Caco-2 (cell line): ENCODE data around the gene PPP1R14D. TPM values are rescaled to one million over a fixed set of nuclear protein-coding genes. Genes with fewer than 3 reads are reported as not detected.

Source experiments
- BruUV-seq: library from RNA; stranded (reverse); fragments of 400-500 nt; replicated peaks from 2 replicates; lab custom pipeline; 2021; lab: Mats Ljungman, UMichigan
- CTCF ChIA-PET: fragments of 300-600 bp; sonication (Branson Sonifier 250); formaldehyde crosslinking; loops from one replicate; lab custom pipeline; 2022; ENCODE audit warnings: antibody characterized with exemption; lab: Charles Lee
- POLR2A ChIA-PET: fragments of 300-600 bp; sonication (Branson Sonifier 250); formaldehyde crosslinking; loops from one replicate; lab custom pipeline; 2022; ENCODE audit warnings: antibody characterized with exemption; lab: Charles Lee
- DNase-seq, 2 experiments: peaks; one replicate each; pipeline versions ENCODE4 v3.0.0 to v3.0.0-alpha.2; 2020 to 2022
- H3K27me3 ChIP-seq: replicated peaks from 2 replicates; pipeline ENCODE4 v1.6.0; 2011; ENCODE audit warnings: low read length; ENCODE audit not compliant: control insufficient read depth, insufficient read depth
- H3K36me3 ChIP-seq: 2 replicates; pipeline ENCODE4 v1.5.1; 2011; ENCODE audit warnings: low read length; ENCODE audit not compliant: control insufficient read depth, insufficient read depth
- H3K4me1 ChIP-seq: fragments of 250-450 bp; sonication (Bioruptor Pico); 2 replicates; pipeline ENCODE4 v1.5.1; 2020; ENCODE audit warnings: mild to moderate bottlenecking
- H3K4me3 ChIP-seq: 2 replicates; pipeline ENCODE4 v1.5.1; 2011; ENCODE audit warnings: low read depth, mild to moderate bottlenecking, control low read depth, low read length
- H3K9me3 ChIP-seq: fragments of 250-450 bp; sonication (Bioruptor Pico); 2 replicates; pipeline ENCODE4 v1.5.1; 2020; ENCODE audit warnings: mild to moderate bottlenecking, moderate library complexity
- H3K27ac Mint-ChIP-seq: one replicate; pipeline ENCODE4 v1.8.0; 2022; ENCODE audit warnings: mixed read lengths; ENCODE audit not compliant: unreplicated experiment
- H3K27me3 Mint-ChIP-seq: one replicate; pipeline ENCODE4 v1.8.0; 2022; ENCODE audit warnings: mixed read lengths; ENCODE audit not compliant: insufficient read depth, unreplicated experiment
- H3K36me3 Mint-ChIP-seq: one replicate; pipeline ENCODE4 v1.8.0; 2022; ENCODE audit warnings: mild to moderate bottlenecking, mixed read lengths; ENCODE audit not compliant: insufficient read depth, unreplicated experiment
- H3K4me1 Mint-ChIP-seq: one replicate; pipeline ENCODE4 v1.8.0; 2022; ENCODE audit warnings: low read depth, mixed read lengths; ENCODE audit not compliant: unreplicated experiment
- H3K4me3 Mint-ChIP-seq: one replicate; pipeline ENCODE4 v1.8.0; 2022; ENCODE audit warnings: mild to moderate bottlenecking, moderate library complexity, mixed read lengths; ENCODE audit not compliant: unreplicated experiment
- H3K9me3 Mint-ChIP-seq: one replicate; pipeline ENCODE4 v1.8.0; 2022; ENCODE audit warnings: mixed read lengths; ENCODE audit not compliant: unreplicated experiment
- CTCF ChIP-seq, 2 experiments: fragments of 200-600 bp in 1 of 2; IDR thresholded peaks; 1 replicate in 1 of 2; 2 replicates in 1 of 2; pipeline versions ENCODE4 v1.5.1 to v1.8.0; 2011 to 2022; ENCODE audit warnings: antibody characterized with exemption in 1 of 2, control low read depth in 1 of 2, inconsistent platforms in 1 of 2, low read depth in 1 of 2, low read length in 1 of 2, mild to moderate bottlenecking in 1 of 2, moderate library complexity in 1 of 2; ENCODE audit not compliant: insufficient read depth in 1 of 2, severe bottlenecking in 1 of 2, unreplicated experiment in 1 of 2
- intact Hi-C: fragments of 100-400 bp; cut with micrococcal nuclease; formaldehyde crosslinking; loops from one replicate; pipeline ENCODE4 v1.10.0; 2022; ENCODE audit not compliant: unreplicated experiment
- total RNA-seq: library from RNA; stranded (reverse); gene quantifications from 2 replicates; pipeline ENCODE4 v1.2.3, GENCODE V29; 2022

Gene PPP1R14D
- total RNA-seq, 1 experiment from 2014 or later: 0.43 TPM

- Mint-ChIP-seq H3K36me3 (peaks cover 17% of the 10 kb centered on the region), H3K4me3 (peak overlapping the region; percentile 95), H3K9me3 (no peaks in the 10 kb centered on the region), H3K27me3 (no peaks in the 10 kb centered on the region), H3K27ac (peak overlapping the region; percentile 94), H3K4me1 (no peaks in the 10 kb centered on the region)
- no peak for TF ChIP-seq CTCF (IDR thresholded peaks at IDR 0.05; ENCODE audit: insufficient read depth in 1 of 2, low read depth in 1 of 2, low read length in 1 of 2, severe bottlenecking in 1 of 2, unreplicated experiment in 1 of 2)
- no peaks in the 10 kb centered on the region for H3K27me3 ChIP-seq
- TSS peak; percentile 52 for BruUV-seq
- 0 out of 2 replicates have a peak, but pooled peaks cover 4% of the 10 kb centered on the region for H3K4me1 ChIP-seq
- intact Hi-C loops: loop anchor here (1.0 kb wide), 2 partner anchors 18 to 38 kb away; no protein-coding TSS in a partner anchor
- ChIA-PET POLR2A (interaction anchor here (0.5 to 3.0 kb wide), 6 partner anchors 37 to 175 kb away, joined by 3 to 23 read pairs (median 6); partner anchors contain the start of genes DLL4, GCHFR, SPINT1 and VPS18), CTCF (interaction anchor here (0.9 to 1.7 kb wide), 10 partner anchors 25 to 87 kb away, joined by 3 to 11 read pairs (median 8); partner anchors contain the start of genes GCHFR, SPINT1 and VPS18)
- H3K36me3 ChIP-seq: no peaks in the 10 kb centered on the region
- DNase-seq: no peak
- no peaks in the 10 kb centered on the region for H3K9me3 ChIP-seq
- H3K4me3 ChIP-seq: peak overlapping the region; percentile 88
These were observed 20.5 kb downstream of the PPP1R14D start for GRCh38 chr15:40807888-40808461.

GRCh38 chr15:40807028-40807887 is 21.2 kb downstream of the PPP1R14D start, which contains the start of the genes DNAJC17 and ZFYVE19:
TSS of gene DNAJC17 (minus strand) at chr15:40807473. CDS start at chr15:40807446, 27 bp downstream.
TSS of gene ZFYVE19 (plus strand) at chr15:40807089. CDS start at chr15:40807590, 501 bp downstream.
- TF ChIP-seq CTCF (IDR thresholded peaks at IDR 0.05; ENCODE audit: insufficient read depth in 1 of 2, low read depth in 1 of 2, low read length in 1 of 2, severe bottlenecking in 1 of 2, unreplicated experiment in 1 of 2): no peak
- peak within 1 kb of the TSS; percentile 88 for H3K4me3 ChIP-seq
- Mint-ChIP-seq H3K27ac (peak within 1 kb of the TSS; percentile 94), H3K36me3 (peaks cover 13% of the 10 kb centered on the region), H3K4me1 (no peaks in the 10 kb centered on the region), H3K27me3 (no peaks in the 10 kb centered on the region), H3K4me3 (peak within 1 kb of the TSS; percentile 95), H3K9me3 (no peaks in the 10 kb centered on the region)
- ChIA-PET POLR2A (interaction anchor here (0.5 to 3.0 kb wide), 8 partner anchors 9 to 174 kb away, joined by 3 to 23 read pairs (median 4); partner anchors contain the start of genes DLL4, GCHFR, SPINT1 and VPS18), CTCF (interaction anchor here (0.7 to 1.7 kb wide), 11 partner anchors 25 to 88 kb away, joined by 3 to 11 read pairs (median 7); partner anchors contain the start of genes GCHFR, SPINT1 and VPS18)
- BruUV-seq: no TSS peak
- DNase-seq: peak; percentile 96 to 97
- intact Hi-C loops: loop anchor here (1.0 kb wide), 2 partner anchors 19 to 39 kb away; no protein-coding TSS in a partner anchor
- 0 out of 2 replicates have a peak, but pooled peaks cover 4% of the 10 kb centered on the region for H3K4me1 ChIP-seq
- H3K9me3 ChIP-seq: no peaks in the 10 kb centered on the region
- no peaks in the 10 kb centered on the region for H3K27me3 ChIP-seq
- no peaks in the 10 kb centered on the region for H3K36me3 ChIP-seq
